ENCODE measurements around the gene TLL2. TPM values are rescaled to one million over a fixed set of nuclear protein-coding genes. Genes with fewer than 3 reads are reported as not detected.

TLL2 gene
- total and polyA plus RNA-seq, 4 experiments from 2014 or later: 0.03 to 0.17 TPM; not detected in 2

DNA sequence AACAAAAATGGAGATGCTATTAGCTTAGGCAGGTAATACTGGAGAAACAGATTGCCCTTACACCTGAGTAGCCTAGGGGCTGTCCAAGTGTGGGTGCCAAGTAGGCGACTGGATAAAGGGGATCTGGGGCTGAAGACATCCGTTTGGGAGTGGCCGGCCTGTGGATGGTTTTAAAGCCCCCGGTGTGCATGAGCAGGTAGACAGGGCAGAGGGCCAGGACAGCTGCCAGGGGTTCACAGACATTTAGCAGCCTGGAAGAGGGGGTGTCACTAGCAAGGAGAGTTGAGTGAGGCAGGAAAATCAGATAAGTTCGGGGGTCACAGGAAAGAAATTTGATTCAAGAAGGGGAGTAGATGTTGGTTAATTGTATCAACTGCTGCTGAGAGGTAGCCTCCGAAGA is 153.4 kb downstream of the TLL2 start:
- Mint-ChIP-seq H3K27me3 (peaks cover 6 to 19% of the 10 kb centered on the region in 2 donors), H3K9me3 (peaks cover 0 to 2% (median 0%) of the 10 kb centered on the region in 8 donors), H3K27ac (no peak overlapping the region), H3K36me3 (no peaks in the 10 kb centered on the region), H3K4me1 (no peaks in the 10 kb centered on the region), H3K4me3 (no peak overlapping the region)
- Histone ChIP-seq H3K36me3 (ENCODE audit: insufficient read depth, low read length) (no peaks in the 10 kb centered on the region), H3K27me3 (ENCODE audit: insufficient read depth, low read length) (no peaks in the 10 kb centered on the region), H3K4me1 (ENCODE audit: insufficient read depth, low read length) (no peaks in the 10 kb centered on the region), H3K9me3 (ENCODE audit: control insufficient read depth in 1 of 2, low read length in 2 of 2) (no peaks in the 10 kb centered on the region), H3K27ac (ENCODE audit: low read depth, low read length) (no peak overlapping the region), H3K4me3 (ENCODE audit: low read length in 2 of 2) (no peak overlapping the region)
- intact Hi-C loops (cut with micrococcal nuclease): no loop called here
- CTCF ChIA-PET (ENCODE audit: partially characterized antibody): no interaction called here
- no peak for DNase-seq
- POLR2A ChIA-PET (ENCODE audit: partially characterized antibody): no interaction called here

DNA sequence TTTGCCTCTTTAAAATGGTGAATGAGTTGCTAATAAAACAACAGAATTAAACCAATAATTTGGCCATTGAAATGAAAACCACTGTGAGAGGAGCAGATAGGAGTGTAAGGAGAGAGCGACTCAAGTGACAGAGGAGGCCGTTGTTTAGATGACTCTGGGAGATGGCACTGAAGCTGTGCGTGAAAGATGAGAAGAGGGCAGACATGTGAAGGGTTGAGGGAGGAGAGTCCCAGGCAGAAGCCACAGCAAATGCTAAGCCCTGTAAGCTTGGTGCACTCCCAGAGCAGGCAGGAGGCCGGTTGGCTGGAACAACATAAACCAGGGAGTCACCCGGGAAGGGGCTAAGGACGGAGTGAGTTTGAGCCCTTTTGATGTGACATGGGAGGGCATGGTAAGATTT is 154.1 kb downstream of the TLL2 start:
- no peak overlapping the region for H3K27ac ChIP-seq (ENCODE audit: low read depth, low read length)
- POLR2A ChIA-PET (ENCODE audit: partially characterized antibody): no interaction called here
- H3K4me1 ChIP-seq (ENCODE audit: insufficient read depth, low read length): no peaks in the 10 kb centered on the region
- intact Hi-C loops (cut with micrococcal nuclease): no loop called here
- Mint-ChIP-seq H3K4me3 (no peak overlapping the region), H3K9me3 (peaks cover 0 to 2% (median 0%) of the 10 kb centered on the region in 8 donors), H3K36me3 (no peaks in the 10 kb centered on the region), H3K27me3 (peaks cover 10 to 22% of the 10 kb centered on the region in 2 donors), H3K27ac (peak overlapping the region in 2 of 7 donors; percentile 28 to 59), H3K4me1 (no peaks in the 10 kb centered on the region)
- H3K4me3 ChIP-seq (ENCODE audit: low read length in 2 of 2): no peak overlapping the region
- no peaks in the 10 kb centered on the region for H3K36me3 ChIP-seq (ENCODE audit: insufficient read depth, low read length)
- H3K27me3 ChIP-seq (ENCODE audit: insufficient read depth, low read length): no peaks in the 10 kb centered on the region
- CTCF ChIA-PET (ENCODE audit: partially characterized antibody): interaction anchor here (0.9 to 1.9 kb wide), 2 partner anchors 11 to 14 kb away, joined by 4 to 6 read pairs; no protein-coding TSS in a partner anchor
- DNase-seq: no peak
- H3K9me3 ChIP-seq (ENCODE audit: control insufficient read depth in 1 of 2, low read length in 2 of 2): no peaks in the 10 kb centered on the region

DNA sequence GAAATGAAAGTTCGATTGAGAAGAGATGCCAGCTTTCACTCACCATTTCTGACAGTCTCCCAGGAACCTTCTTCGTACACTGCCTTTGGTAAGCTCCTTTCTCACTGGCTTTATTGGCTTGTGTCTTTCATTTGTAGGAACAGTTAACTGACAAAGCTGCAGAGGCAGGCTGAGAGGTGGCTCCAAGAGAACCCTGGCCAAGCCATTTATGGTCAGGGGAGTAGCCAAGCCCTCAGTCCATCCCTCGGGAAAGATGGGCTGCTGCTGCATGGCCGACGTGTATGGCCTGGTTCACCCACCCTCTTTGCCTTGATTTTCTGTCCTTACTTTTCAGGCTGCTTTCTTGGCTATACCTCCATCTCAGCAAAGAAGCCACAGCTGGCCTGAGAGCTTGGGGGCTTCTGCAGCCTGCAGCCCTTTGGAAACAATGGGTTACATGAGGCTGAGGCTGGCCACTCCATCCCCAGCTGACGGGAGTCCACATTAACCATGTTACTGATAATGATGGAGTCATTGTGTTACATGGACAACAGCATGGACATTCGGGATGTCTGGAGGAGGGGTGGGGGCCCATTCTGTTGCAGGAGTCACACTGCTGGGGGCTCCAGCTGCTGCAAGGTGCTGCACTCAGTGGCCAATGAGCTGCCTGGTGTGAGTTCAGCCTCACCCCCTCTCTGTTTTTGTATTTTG is 154.7 kb downstream of the TLL2 start, which contains the start of gene OPALIN:
OPALIN (minus strand) TSS at position 152 of the 690 bp plus-strand sequence; CDS start at position 46, 106 bp downstream.
- intact Hi-C loops (cut with micrococcal nuclease): no loop called here
- Histone ChIP-seq H3K9me3 (ENCODE audit: control insufficient read depth in 1 of 2, low read length in 2 of 2) (no peaks in the 10 kb centered on the region), H3K4me1 (ENCODE audit: insufficient read depth, low read length) (no peaks in the 10 kb centered on the region), H3K27me3 (ENCODE audit: insufficient read depth, low read length) (no peaks in the 10 kb centered on the region), H3K36me3 (ENCODE audit: insufficient read depth, low read length) (no peaks in the 10 kb centered on the region), H3K4me3 (ENCODE audit: low read length in 2 of 2) (no peak within 1 kb of the TSS), H3K27ac (ENCODE audit: low read depth, low read length) (no peak within 1 kb of the TSS)
- DNase-seq: no peak
- ChIA-PET POLR2A (ENCODE audit: partially characterized antibody) (no interaction called here), CTCF (ENCODE audit: partially characterized antibody) (interaction anchor here (0.9 to 3.3 kb wide), 3 partner anchors 11 to 15 kb away, joined by 4 to 17 read pairs (median 6); no protein-coding TSS in a partner anchor)
- peak within 1 kb of the TSS in 2 of 7 donors; percentile 28 to 59 for H3K27ac Mint-ChIP-seq
- no peaks in the 10 kb centered on the region for H3K36me3 Mint-ChIP-seq
- peaks cover 0 to 2% (median 0%) of the 10 kb centered on the region in 8 donors for H3K9me3 Mint-ChIP-seq
- H3K4me3 Mint-ChIP-seq: no peak within 1 kb of the TSS
- no peaks in the 10 kb centered on the region for H3K4me1 Mint-ChIP-seq
- H3K27me3 Mint-ChIP-seq: peaks cover 10 to 24% of the 10 kb centered on the region in 2 donors

DNA sequence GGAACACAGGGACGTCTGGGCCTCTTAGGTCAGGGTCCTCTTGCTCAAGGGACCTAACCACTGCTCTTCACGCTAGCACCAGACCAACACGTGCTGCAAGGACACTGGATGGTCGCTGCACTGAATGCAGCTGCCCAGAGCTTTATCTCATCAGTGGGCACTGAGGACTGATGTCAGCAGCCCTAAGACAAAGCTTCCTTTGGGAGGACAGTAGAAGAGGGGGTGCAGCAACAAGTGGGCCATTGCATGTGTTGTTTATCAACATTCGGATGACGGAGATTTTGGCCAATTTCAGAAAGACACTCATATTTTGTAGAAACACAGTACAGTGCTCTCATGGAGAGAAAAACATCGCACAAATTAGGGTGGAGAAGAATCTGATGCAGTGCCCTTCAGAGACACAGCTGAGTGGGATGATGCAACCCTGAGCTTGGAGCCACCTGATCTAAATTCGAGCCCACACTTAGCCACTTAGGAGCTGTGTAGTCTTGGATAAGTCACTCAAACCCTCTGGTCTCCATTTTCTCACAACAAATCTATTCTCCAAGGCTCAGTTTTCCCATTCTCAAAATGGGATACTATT is 156.6 kb downstream of the TLL2 start:
- POLR2A ChIA-PET (ENCODE audit: partially characterized antibody): no interaction called here

DNA sequence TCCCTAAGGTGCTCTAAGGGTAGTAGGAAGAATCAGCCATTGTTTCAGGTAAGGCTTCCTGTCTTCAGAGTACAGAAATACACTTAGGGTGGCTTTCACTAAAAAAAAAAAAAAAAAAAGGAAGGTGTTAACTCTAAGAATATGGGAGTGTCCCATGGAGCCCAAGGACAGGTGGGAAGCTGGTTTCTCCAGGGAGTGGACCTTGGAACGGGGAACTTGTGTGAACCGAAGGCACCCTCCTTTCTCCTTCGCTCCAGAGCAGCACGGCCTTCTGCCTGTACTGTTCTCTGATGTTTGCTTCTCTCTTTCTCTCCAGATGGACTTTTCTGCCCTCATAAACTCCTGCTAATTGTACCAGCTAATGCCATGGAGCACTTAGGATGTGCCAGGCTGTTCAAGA is 161.1 kb downstream of the TLL2 start:
- Histone ChIP-seq H3K36me3 (ENCODE audit: insufficient read depth, low read length) (no peaks in the 10 kb centered on the region), H3K27me3 (ENCODE audit: insufficient read depth, low read length) (no peaks in the 10 kb centered on the region), H3K4me1 (ENCODE audit: insufficient read depth, low read length) (no peaks in the 10 kb centered on the region), H3K9me3 (ENCODE audit: control insufficient read depth in 1 of 2, low read length in 2 of 2) (no peaks in the 10 kb centered on the region), H3K4me3 (ENCODE audit: low read length in 2 of 2) (no peak overlapping the region), H3K27ac (ENCODE audit: low read depth, low read length) (no peak overlapping the region)
- DNase-seq: no peak
- Mint-ChIP-seq H3K9me3 (peaks cover 0 to 1% (median 0%) of the 10 kb centered on the region in 8 donors), H3K4me1 (no peaks in the 10 kb centered on the region), H3K36me3 (no peaks in the 10 kb centered on the region), H3K4me3 (no peak overlapping the region), H3K27me3 (peaks cover 27 to 35% of the 10 kb centered on the region in 2 donors), H3K27ac (no peak overlapping the region)
- intact Hi-C loops (cut with micrococcal nuclease): no loop called here
- CTCF ChIA-PET (ENCODE audit: partially characterized antibody): interaction anchor here (1.8 kb wide), 1 partner anchor 24 kb away, joined by 5 read pairs; no protein-coding TSS in a partner anchor
- POLR2A ChIA-PET (ENCODE audit: partially characterized antibody): interaction anchor here (0.6 kb wide), 1 partner anchor 388 kb away, joined by 6 read pairs; no protein-coding TSS in a partner anchor

More for the DNA sequence above, 156.6 kb downstream of the TLL2 start:
- Mint-ChIP-seq H3K4me1 (no peaks in the 10 kb centered on the region), H3K27ac (no peak overlapping the region), H3K4me3 (no peak overlapping the region), H3K36me3 (no peaks in the 10 kb centered on the region), H3K9me3 (no peaks in the 10 kb centered on the region), H3K27me3 (peaks cover 15 to 27% of the 10 kb centered on the region in 2 donors)
- Histone ChIP-seq H3K27ac (ENCODE audit: low read depth, low read length) (no peak overlapping the region), H3K9me3 (ENCODE audit: control insufficient read depth in 1 of 2, low read length in 2 of 2) (no peaks in the 10 kb centered on the region), H3K4me3 (ENCODE audit: low read length in 2 of 2) (no peak overlapping the region), H3K36me3 (ENCODE audit: insufficient read depth, low read length) (no peaks in the 10 kb centered on the region), H3K27me3 (ENCODE audit: insufficient read depth, low read length) (no peaks in the 10 kb centered on the region), H3K4me1 (ENCODE audit: insufficient read depth, low read length) (no peaks in the 10 kb centered on the region)
- CTCF ChIA-PET (ENCODE audit: partially characterized antibody): interaction anchor here (1.6 to 3.3 kb wide), 2 partner anchors 14 to 38 kb away, joined by 4 to 17 read pairs; no protein-coding TSS in a partner anchor
- intact Hi-C loops (cut with micrococcal nuclease): no loop called here
- DNase-seq: no peak

DNA sequence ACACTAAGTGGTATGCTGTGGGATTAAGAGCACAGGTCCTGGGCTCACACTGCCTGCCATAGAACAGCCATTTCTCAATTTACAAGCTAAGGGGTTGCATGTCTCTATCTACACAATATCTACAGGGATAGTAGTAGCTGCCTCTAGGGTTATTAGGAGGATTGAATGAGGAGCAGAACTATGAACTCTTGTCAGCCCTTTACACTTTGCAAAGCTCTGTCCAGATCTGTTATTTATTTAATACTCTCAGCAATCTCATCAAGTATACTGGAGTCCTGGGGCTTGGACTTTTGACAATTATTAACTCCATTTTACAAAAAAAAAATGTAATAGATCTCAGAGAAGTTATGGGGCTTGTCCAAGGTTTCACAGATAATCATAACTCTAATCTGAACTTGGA is 161.7 kb downstream of the TLL2 start:
- intact Hi-C loops (cut with micrococcal nuclease): no loop called here
- H3K4me1 ChIP-seq (ENCODE audit: insufficient read depth, low read length): no peaks in the 10 kb centered on the region
- Mint-ChIP-seq H3K4me3 (no peak overlapping the region), H3K9me3 (peaks cover 0 to 5% (median 0%) of the 10 kb centered on the region in 8 donors), H3K4me1 (no peaks in the 10 kb centered on the region), H3K36me3 (no peaks in the 10 kb centered on the region), H3K27ac (no peak overlapping the region), H3K27me3 (peaks cover 26 to 33% of the 10 kb centered on the region in 2 donors)
- DNase-seq: no peak
- no peaks in the 10 kb centered on the region for H3K36me3 ChIP-seq (ENCODE audit: insufficient read depth, low read length)
- H3K9me3 ChIP-seq (ENCODE audit: control insufficient read depth in 1 of 2, low read length in 2 of 2): no peaks in the 10 kb centered on the region
- H3K27ac ChIP-seq (ENCODE audit: low read depth, low read length): no peak overlapping the region
- no peaks in the 10 kb centered on the region for H3K27me3 ChIP-seq (ENCODE audit: insufficient read depth, low read length)
- no peak overlapping the region for H3K4me3 ChIP-seq (ENCODE audit: low read length in 2 of 2)
- ChIA-PET POLR2A (ENCODE audit: partially characterized antibody) (interaction anchor here (0.6 kb wide), 1 partner anchor 388 kb away, joined by 6 read pairs; no protein-coding TSS in a partner anchor), CTCF (ENCODE audit: partially characterized antibody) (interaction anchor here (1.8 kb wide), 1 partner anchor 25 kb away, joined by 5 read pairs; no protein-coding TSS in a partner anchor)

DNA sequence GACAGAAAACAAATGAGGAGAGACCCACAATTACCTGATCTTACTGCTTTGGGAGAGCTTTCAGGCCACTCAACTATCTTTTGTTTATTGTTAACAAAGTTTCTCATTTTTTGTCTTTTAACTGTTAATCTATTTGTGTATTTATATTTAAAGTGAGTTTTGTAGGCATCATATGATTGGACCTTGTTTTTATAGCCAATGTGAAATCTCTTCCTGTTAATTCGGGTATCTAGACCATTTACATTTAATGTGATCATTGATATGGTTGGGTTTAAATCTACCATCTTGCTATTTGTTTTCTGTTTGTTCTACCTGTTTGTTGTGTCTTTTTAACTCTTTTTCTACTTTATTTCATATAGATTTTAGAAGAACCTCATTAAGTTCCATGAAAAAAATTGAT is 167.4 kb downstream of the TLL2 start:
- no peak for DNase-seq
- Mint-ChIP-seq H3K27me3 (peaks cover 21 to 30% of the 10 kb centered on the region in 2 donors), H3K27ac (no peak overlapping the region), H3K9me3 (peaks cover 2 to 17% (median 9%) of the 10 kb centered on the region in 8 donors), H3K36me3 (peaks cover 0 to 6% of the 10 kb centered on the region in 2 donors), H3K4me1 (no peaks in the 10 kb centered on the region), H3K4me3 (no peak overlapping the region)
- H3K4me3 ChIP-seq (ENCODE audit: low read length in 2 of 2): no peak overlapping the region
- intact Hi-C loops (cut with micrococcal nuclease): no loop called here
- no peaks in the 10 kb centered on the region for H3K9me3 ChIP-seq (ENCODE audit: control insufficient read depth in 1 of 2, low read length in 2 of 2)
- no peaks in the 10 kb centered on the region for H3K4me1 ChIP-seq (ENCODE audit: insufficient read depth, low read length)
- no peaks in the 10 kb centered on the region for H3K27me3 ChIP-seq (ENCODE audit: insufficient read depth, low read length)
- CTCF ChIA-PET (ENCODE audit: partially characterized antibody): interaction anchor here (1.3 to 2.0 kb wide), 2 partner anchors 10 to 12 kb away, joined by 4 read pairs; no protein-coding TSS in a partner anchor
- no peak overlapping the region for H3K27ac ChIP-seq (ENCODE audit: low read depth, low read length)
- POLR2A ChIA-PET (ENCODE audit: partially characterized antibody): no interaction called here
- H3K36me3 ChIP-seq (ENCODE audit: insufficient read depth, low read length): no peaks in the 10 kb centered on the region
